SK-N-MC (cell line): Measurements from ENCODE around the gene TFPT.

Source experiments
- EZH2 ChIP-seq: fragments of 200-600 bp; sonication (generic); IDR thresholded peaks from one replicate; pipeline ENCODE4 v1.6.1; 2017; ENCODE audit warnings: antibody characterized with exemption
- FOXP2 ChIP-seq: optimal IDR thresholded peaks from 2 replicates; pipeline ENCODE3; 2011; ENCODE audit warnings: mild to moderate bottlenecking, moderate library complexity; ENCODE audit not compliant: insufficient read depth; ENCODE audit errors: extremely low read length, control extremely low read depth
- POLR2AphosphoS5 ChIP-seq: IDR thresholded peaks from 2 replicates; pipeline ENCODE4 v1.6.1; 2012; ENCODE audit warnings: mild to moderate bottlenecking, low read depth, low read length, borderline replicate concordance

DNA sequence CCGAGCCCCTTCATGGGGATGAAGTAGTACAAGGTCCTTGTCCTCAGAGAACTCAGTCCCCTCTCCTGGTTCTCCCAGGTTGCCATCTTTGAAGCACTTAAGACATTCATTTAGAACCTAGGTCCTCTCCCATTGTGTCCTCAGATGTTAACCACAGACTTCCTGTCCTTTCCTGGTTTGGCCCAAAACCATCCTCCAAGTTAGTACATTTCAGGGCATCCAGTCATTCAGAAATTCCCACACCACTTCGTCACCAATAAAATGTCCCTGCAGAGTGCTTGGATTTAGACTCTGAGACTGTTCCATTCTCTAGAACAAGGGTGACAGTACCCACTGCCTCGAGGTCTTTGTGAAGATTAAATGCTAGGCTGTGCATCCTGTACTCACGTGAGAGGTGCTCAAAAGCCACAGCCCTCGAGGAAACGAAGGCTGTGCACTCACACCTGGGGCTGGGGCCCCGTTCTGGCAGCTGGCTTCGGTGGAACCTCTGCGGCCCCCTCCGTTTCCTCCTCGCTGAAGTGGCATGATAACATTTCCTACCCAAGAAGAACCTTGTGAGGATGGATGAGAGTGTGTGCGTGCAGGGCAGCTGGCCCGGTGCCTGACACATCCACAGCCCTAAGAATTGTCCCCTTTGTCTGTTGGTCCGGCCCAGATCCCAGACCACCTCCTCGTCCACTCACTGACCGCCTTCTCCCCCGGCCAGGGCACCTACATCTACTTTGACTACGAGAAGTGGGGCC, 39.3 kb upstream of the TFPT start:
- no peak for TF ChIP-seq EZH2
- no peak for TF ChIP-seq POLR2AphosphoS5
- no peak for TF ChIP-seq FOXP2
